Measurements from ENCODE around the gene WFDC2. TPM values are rescaled to one million over a fixed set of nuclear protein-coding genes. Genes with fewer than 3 reads are reported as not detected.
A peak's percentile ranks its signal among the peaks of the same experiment; 100 is the strongest.

Gene WFDC2
- total and polyA plus RNA-seq, 12 donors, result 0.33 to 1.9 (median 0.42) TPM; not detected in 7

DNA sequence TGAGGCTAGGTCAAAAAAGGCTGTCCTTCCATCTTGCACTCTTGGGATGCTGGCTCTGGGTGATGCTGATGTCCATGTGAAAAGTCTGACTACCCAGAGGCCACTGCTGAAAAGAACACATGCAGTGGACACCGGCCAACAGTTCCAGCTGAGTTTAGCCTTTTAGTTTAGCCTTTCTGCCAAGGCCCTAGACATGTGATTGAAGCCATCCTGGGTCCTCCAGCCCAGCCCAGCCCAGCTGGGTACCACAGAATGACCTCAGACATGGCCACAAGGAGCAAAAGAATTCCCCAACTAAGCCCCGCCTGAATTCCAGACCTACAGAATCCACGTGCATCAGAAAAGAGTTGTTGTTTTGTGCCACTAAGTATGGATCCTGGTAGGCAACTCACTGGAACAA lies 36.2 kb upstream of the WFDC2 start:
- WGBS, 4 donors, result 72 to 81% (median 78%) methylated on average over 3 of the region's 3 CpGs
- no peak for TF ChIP-seq CTCF (IDR thresholded peaks at IDR 0.05)
- TF ChIP-seq POLR2A (IDR thresholded peaks at IDR 0.05), result no peak
- H3K4me3 ChIP-seq, result no peak overlapping the region
- H3K9me3 ChIP-seq (replicated peaks in 1 of 3), result no peaks in the 10 kb centered on the region
- H3K27ac ChIP-seq, result no peak overlapping the region
- DNase-seq, result peak in 2 of 7 donors; percentile 30 to 67
- H3K4me1 ChIP-seq (replicated peaks in 1 of 2), result no peaks in the 10 kb centered on the region
- no peaks in the 10 kb centered on the region for H3K27me3 ChIP-seq
- intact Hi-C loops (cut with DNase I), result loop anchor here in 1 of 2 donors (5.0 kb wide), 1 partner anchor 61 kb away; no protein-coding TSS in a partner anchor
- H3K36me3 ChIP-seq (replicated peaks in 1 of 2), result no peaks in the 10 kb centered on the region

- Histone ChIP-seq H3K27ac (no peak overlapping the region), H3K4me3 (no peak overlapping the region), H3K27me3 (no peaks in the 10 kb centered on the region), H3K4me1 (replicated peaks in 1 of 2) (no peaks in the 10 kb centered on the region), H3K9me3 (replicated peaks in 1 of 3) (no peaks in the 10 kb centered on the region), H3K36me3 (replicated peaks in 1 of 2) (no peaks in the 10 kb centered on the region)
- intact Hi-C loops (cut with DNase I), result loop anchor here in 1 of 2 donors (5.0 kb wide), 1 partner anchor 62 kb away; no protein-coding TSS in a partner anchor
- DNase-seq, result no peak
- WGBS, 4 donors, result 84 to 95% (median 87%) methylated on average over 4 of the region's 4 CpGs
- no peak for TF ChIP-seq CTCF (IDR thresholded peaks at IDR 0.05)
- no peak for TF ChIP-seq POLR2A (IDR thresholded peaks at IDR 0.05)
Observed at GRCh38 chr20:45433976-45434375, 35.6 kb upstream of the WFDC2 start.

- Histone ChIP-seq H3K27me3 (no peaks in the 10 kb centered on the region), H3K27ac (peak overlapping the region in 3 of 5 donors; percentile 64 to 82 (median 75))
- WGBS, 4 donors, result 9 to 36% (median 15%) methylated on average over 9 to 33 of the region's 33 CpGs
Observed at GRCh38 chr20:45436732-45437485, 32.6 kb upstream of the WFDC2 start.

More at GRCh38 chr20:45436732-45437485, 32.6 kb upstream of the WFDC2 start:
- H3K36me3 ChIP-seq (replicated peaks in 1 of 2), result no peaks in the 10 kb centered on the region
- no peaks in the 10 kb centered on the region for H3K9me3 ChIP-seq (replicated peaks in 1 of 3)
- intact Hi-C loops (cut with DNase I), result loop anchor here (2.0 to 5.0 kb wide), 2 partner anchors 64 to 120 kb away; no protein-coding TSS in a partner anchor
- DNase-seq, result peak; percentile 88 to 96 (median 91)
- TF ChIP-seq POLR2A (IDR thresholded peaks at IDR 0.05) (peak in 1 of 2 donors; percentile 18), CTCF (IDR thresholded peaks at IDR 0.05) (peak; percentile 85 to 98 (median 96))
- peak overlapping the region; percentile 7 to 69 (median 42) for H3K4me3 ChIP-seq
- H3K4me1 ChIP-seq (replicated peaks in 1 of 2), result no peaks in the 10 kb centered on the region
